Measurements from ENCODE around the gene FLYWCH2.
A peak's percentile ranks its signal among the peaks of the same experiment; 100 is the strongest.

The FLYWCH2 gene

DNA sequence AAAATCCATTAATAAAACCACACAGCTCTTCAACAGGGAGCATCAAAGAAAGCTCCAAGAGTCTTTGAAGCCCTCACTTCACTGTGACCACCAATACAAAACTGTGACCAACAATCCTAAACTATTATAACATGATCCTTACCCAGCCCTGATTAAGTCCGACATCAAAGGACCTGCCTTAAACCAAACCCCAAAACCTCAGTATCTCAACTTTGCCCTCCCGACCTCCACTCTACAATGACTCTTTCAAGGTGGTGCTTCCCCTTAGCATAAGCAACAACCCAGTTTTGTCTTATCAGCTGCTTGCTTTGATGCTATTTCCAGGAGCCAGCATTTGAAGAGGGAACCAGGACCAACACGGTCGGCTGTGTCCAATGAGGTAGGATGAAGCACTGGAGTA, 16.6 kb upstream of the FLYWCH2 start:
- CTCF ChIA-PET, result no interaction called here
- no peak overlapping the region for H3K27ac ChIP-seq
- TF ChIP-seq, protein P1, sequence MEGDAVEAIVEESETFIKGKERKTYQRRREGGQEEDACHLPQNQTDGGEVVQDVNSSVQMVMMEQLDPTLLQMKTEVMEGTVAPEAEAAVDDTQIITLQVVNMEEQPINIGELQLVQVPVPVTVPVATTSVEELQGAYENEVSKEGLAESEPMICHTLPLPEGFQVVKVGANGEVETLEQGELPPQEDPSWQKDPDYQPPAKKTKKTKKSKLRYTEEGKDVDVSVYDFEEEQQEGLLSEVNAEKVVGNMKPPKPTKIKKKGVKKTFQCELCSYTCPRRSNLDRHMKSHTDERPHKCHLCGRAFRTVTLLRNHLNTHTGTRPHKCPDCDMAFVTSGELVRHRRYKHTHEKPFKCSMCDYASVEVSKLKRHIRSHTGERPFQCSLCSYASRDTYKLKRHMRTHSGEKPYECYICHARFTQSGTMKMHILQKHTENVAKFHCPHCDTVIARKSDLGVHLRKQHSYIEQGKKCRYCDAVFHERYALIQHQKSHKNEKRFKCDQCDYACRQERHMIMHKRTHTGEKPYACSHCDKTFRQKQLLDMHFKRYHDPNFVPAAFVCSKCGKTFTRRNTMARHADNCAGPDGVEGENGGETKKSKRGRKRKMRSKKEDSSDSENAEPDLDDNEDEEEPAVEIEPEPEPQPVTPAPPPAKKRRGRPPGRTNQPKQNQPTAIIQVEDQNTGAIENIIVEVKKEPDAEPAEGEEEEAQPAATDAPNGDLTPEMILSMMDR (conservative IDR thresholded peaks at IDR 0.05; ENCODE audit: low read depth), result no peak
- no peak for DNase-seq (ENCODE audit: low spot score)
- POLR2A ChIA-PET (ENCODE audit: low non-redundant PET), result no interaction called here

- DNase-seq (ENCODE audit: low spot score), result no peak
- ChIA-PET POLR2A (ENCODE audit: low non-redundant PET) (interaction anchor here (0.6 kb wide), 1 partner anchor 126 kb away, joined by 8 read pairs; no protein-coding TSS in a partner anchor), CTCF (interaction anchor here (0.7 to 1.7 kb wide), 11 partner anchors 9 to 128 kb away, joined by 3 to 19 read pairs (median 4); partner anchors contain the start of genes PRSS22 and ZG16B)
- TF ChIP-seq, protein P1 (conservative IDR thresholded peaks at IDR 0.05; ENCODE audit: low read depth), result no peak
- peak overlapping the region; percentile 96 for H3K27ac ChIP-seq
Observed at GRCh38 chr16:2867661-2867986, 15.4 kb upstream of the FLYWCH2 start.

DNA sequence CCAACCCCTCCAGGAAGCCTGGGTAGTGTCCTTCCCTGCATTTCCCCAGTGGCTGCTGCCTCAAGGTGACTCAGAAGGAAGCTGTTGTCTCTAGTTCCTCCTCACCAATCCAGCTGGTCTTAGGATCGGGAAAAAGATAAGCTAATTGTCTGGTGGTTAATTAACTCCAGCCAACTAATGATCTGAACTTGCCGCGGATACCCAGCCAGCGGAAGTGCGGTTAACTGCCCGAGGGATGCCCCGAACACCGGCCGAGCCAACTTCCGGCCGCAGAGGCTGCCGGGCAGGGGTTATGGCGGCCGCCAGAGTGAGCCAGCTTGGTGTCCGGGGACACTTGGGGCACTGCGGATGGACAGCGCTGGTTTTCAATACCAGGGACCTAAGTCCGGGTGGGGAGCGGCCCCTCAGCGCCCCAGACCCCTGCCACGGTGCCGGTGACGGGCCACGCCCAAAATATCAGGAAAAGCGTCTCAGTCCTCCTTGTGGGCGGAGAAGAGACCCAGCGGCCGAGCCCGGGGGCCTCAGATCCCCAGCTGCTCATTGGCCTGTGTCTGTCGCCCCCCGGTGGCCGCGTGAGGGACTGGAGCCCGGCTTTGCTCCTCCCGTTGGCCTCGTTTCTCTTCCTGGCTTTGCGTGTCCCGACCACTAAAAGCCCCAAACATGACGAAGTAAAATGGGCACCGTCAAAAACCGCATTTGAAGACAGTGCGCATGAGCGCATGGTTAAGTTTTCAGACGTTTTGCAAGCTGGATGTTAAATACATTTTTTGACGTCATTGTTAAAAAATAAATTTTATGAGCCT, 14.8 kb upstream of the FLYWCH2 start:
- TF ChIP-seq, protein P1 (conservative IDR thresholded peaks at IDR 0.05; ENCODE audit: low read depth), result peak; percentile 96
- DNase-seq (ENCODE audit: low spot score), result peak; percentile 94
- POLR2A ChIA-PET (ENCODE audit: low non-redundant PET), result interaction anchor here (0.6 to 0.9 kb wide), 3 partner anchors 32 to 127 kb away, joined by 3 to 8 read pairs (median 3); no protein-coding TSS in a partner anchor
- peak overlapping the region; percentile 96 for H3K27ac ChIP-seq
- CTCF ChIA-PET, result interaction anchor here (0.5 to 1.7 kb wide), 23 partner anchors 10 to 1361 kb away, joined by 3 to 19 read pairs (median 4); partner anchors contain the start of genes FLYWCH2, PRSS22 and ZG16B

DNA sequence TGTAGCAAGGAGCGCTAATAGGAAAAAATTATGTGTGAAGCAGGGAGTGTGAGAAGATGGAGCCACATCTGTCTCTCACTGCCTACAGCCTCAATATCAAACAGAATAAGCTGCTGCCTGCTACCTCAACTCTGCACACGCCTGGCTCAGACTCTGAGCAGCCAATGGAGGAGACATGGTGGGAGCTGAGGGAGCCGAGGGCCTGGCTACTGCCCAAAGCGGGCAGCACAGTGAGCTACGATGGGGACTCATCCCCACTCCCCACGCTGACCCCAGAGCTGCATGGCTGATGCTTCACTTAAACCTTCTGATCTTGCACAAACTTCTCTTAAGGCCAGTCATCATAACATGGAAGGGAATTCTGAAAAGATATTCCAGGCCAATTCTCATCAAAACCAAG, 11.1 kb upstream of the FLYWCH2 start:
- TF ChIP-seq, protein P1 (conservative IDR thresholded peaks at IDR 0.05; ENCODE audit: low read depth), result no peak
- no peak for DNase-seq (ENCODE audit: low spot score)
- no peak overlapping the region for H3K27ac ChIP-seq
- ChIA-PET POLR2A (ENCODE audit: low non-redundant PET) (interaction anchor here (0.5 kb wide), 1 partner anchor 36 kb away, joined by 4 read pairs; no protein-coding TSS in a partner anchor), CTCF (interaction anchor here (1.4 kb wide), 1 partner anchor 33 kb away, joined by 3 read pairs; no protein-coding TSS in a partner anchor)

- ChIA-PET CTCF (interaction anchor here (0.6 to 0.7 kb wide), 7 partner anchors 19 to 1909 kb away, joined by 3 to 8 read pairs (median 3); no protein-coding TSS in a partner anchor), POLR2A (ENCODE audit: low non-redundant PET) (no interaction called here)
- TF ChIP-seq, protein P1 (conservative IDR thresholded peaks at IDR 0.05; ENCODE audit: low read depth), result no peak
- no peak for DNase-seq (ENCODE audit: low spot score)
- peak overlapping the region; percentile 23; the same call in 1 of the 2 replicates for H3K27ac ChIP-seq
Observed at GRCh38 chr16:2874032-2874911, 8.7 kb upstream of the FLYWCH2 start.

DNA sequence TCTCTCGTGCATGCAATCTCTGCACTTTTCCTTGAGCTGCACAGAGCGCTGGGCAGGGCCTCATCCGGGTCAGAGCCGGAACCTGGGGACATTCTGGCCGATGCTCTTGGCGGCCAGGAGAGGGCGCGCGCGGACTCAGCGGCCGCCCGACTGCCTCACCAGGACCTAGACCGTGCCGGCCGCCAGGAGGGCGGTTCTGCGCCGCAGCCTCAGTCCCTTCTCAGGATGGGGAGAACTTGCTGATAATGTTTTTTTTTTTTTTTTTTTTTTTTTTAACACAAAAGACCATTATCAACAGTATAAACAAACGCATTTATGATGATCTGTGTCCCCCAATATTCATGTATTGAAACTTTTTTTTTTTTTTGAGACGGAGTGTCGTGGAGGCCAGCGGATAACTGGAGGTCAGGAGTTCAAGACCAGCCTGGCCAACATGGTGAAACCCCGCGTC, 8.1 kb upstream of the FLYWCH2 start:
- CTCF ChIA-PET, result interaction anchor here (0.6 to 0.7 kb wide), 7 partner anchors 20 to 1910 kb away, joined by 3 to 5 read pairs (median 3); no protein-coding TSS in a partner anchor
- TF ChIP-seq, protein P1 (conservative IDR thresholded peaks at IDR 0.05; ENCODE audit: low read depth), result peak; percentile 95
- peak overlapping the region; percentile 23; the same call in 1 of the 2 replicates for H3K27ac ChIP-seq
- DNase-seq (ENCODE audit: low spot score), result peak; percentile 58
- POLR2A ChIA-PET (ENCODE audit: low non-redundant PET), result no interaction called here

Measured in RWPE1 (cell line).